Activated naive CD4-positive, alpha-beta T cell (primary cell): ENCODE measurements around the gene RUNX3.
"Not testable (repeated sequence)": the region's sequence is repeated elsewhere in the genome, so short reads cannot be mapped to it uniquely, and the experiment has no call there.

ENCODE experiments used
- DNase-seq, 4 experiments: peaks; one replicate each; lab custom pipeline; 2025; lab: John Stamatoyannopoulos, UW

The RUNX3 gene

GRCh38 chr1:24914226-24915069 lies 15.6 kb downstream of the RUNX3 start:
- no peak for DNase-seq

GRCh38 chr1:24913616-24914225 lies 16.4 kb downstream of the RUNX3 start:
- no peak for DNase-seq

GRCh38 chr1:24913274-24913604 lies 16.8 kb downstream of the RUNX3 start:
- no peak for DNase-seq

- DNase-seq = no peak
Measured at GRCh38 chr1:24912376-24913273, 17.5 kb downstream of the RUNX3 start.

- no peak for DNase-seq
Measured at GRCh38 chr1:24911651-24912155, 18.4 kb downstream of the RUNX3 start.

GRCh38 chr1:24910751-24911650 lies 19.1 kb downstream of the RUNX3 start:
- DNase-seq = peak in 2 of 4 experiments; percentile 37 to 46

- no peak for DNase-seq
Measured at GRCh38 chr1:24910210-24910609, 19.9 kb downstream of the RUNX3 start.

GRCh38 chr1:24909388-24909898 lies 20.6 kb downstream of the RUNX3 start:
- no peak for DNase-seq

GRCh38 chr1:24908591-24909259 lies 21.4 kb downstream of the RUNX3 start:
- DNase-seq = no peak

GRCh38 chr1:24907587-24908294 lies 22.3 kb downstream of the RUNX3 start:
- DNase-seq = not testable (repeated sequence)

GRCh38 chr1:24906760-24907490 lies 23.2 kb downstream of the RUNX3 start:
- DNase-seq = no peak

GRCh38 chr1:24905979-24906720 lies 23.9 kb downstream of the RUNX3 start:
- DNase-seq = no peak

- no peak for DNase-seq
Measured at GRCh38 chr1:24905355-24905978, 24.6 kb downstream of the RUNX3 start.

GRCh38 chr1:24904731-24905354 lies 25.2 kb downstream of the RUNX3 start:
- no peak for DNase-seq

- DNase-seq = no peak
Measured at GRCh38 chr1:24903955-24904730, 25.9 kb downstream of the RUNX3 start.

GRCh38 chr1:24903560-24903954 lies 26.5 kb downstream of the RUNX3 start:
- no peak for DNase-seq

- no peak for DNase-seq
Measured at GRCh38 chr1:24903011-24903461, 27.0 kb downstream of the RUNX3 start.
